GM23338 (cell line): ENCODE results near the gene PSPN. TPM values are rescaled to one million over a fixed set of nuclear protein-coding genes. Genes with fewer than 3 reads are reported as not detected.

Experiments
- ATAC-seq: fragments of 200-7000 bp; cut with Tn5 transposase; 3 replicates; pipeline ENCODE4 v1.9.1; 2020
- DNase-seq: peaks from one replicate; pipeline ENCODE4 v3.0.0-alpha.2; 2015; ENCODE audit warnings: low spot score
- H2AFZ ChIP-seq: fragments of 200-600 bp; sonication (generic); 2 replicates; pipeline ENCODE4 v1.8.0; 2016; ENCODE audit warnings: antibody characterized with exemption, mild to moderate bottlenecking, moderate library complexity
- H3F3A ChIP-seq: fragments of 200-600 bp; sonication (generic); replicated peaks from 2 replicates; pipeline ENCODE4 v1.8.0; 2017; ENCODE audit warnings: antibody characterized with exemption, mixed run types, low read depth
- H3K27ac ChIP-seq: fragments of 200-600 bp; sonication (generic); 2 replicates; pipeline ENCODE4 v1.6.1; 2016; ENCODE audit warnings: low read depth
- H3K27me3 ChIP-seq: fragments of 200-600 bp; sonication (generic); 2 replicates; pipeline ENCODE4 v1.8.0; 2016; ENCODE audit warnings: mild to moderate bottlenecking, mixed run types, moderate library complexity; ENCODE audit not compliant: insufficient read depth
- H3K36me3 ChIP-seq: fragments of 200-600 bp; sonication (generic); 2 replicates; pipeline ENCODE4 v1.8.0; 2016; ENCODE audit warnings: mild to moderate bottlenecking; ENCODE audit not compliant: insufficient read depth
- H3K4me1 ChIP-seq: fragments of 200-600 bp; sonication (generic); 2 replicates; pipeline ENCODE4 v1.8.0; 2016; ENCODE audit warnings: mild to moderate bottlenecking, moderate library complexity; ENCODE audit not compliant: insufficient read depth
- H3K4me2 ChIP-seq: fragments of 200-600 bp; sonication (generic); 2 replicates; pipeline ENCODE4 v1.7.1; 2017; ENCODE audit warnings: mixed run types
- H3K4me3 ChIP-seq: fragments of 200-600 bp; sonication (generic); 2 replicates; pipeline ENCODE4 v1.6.1; 2016; ENCODE audit warnings: mixed run types
- H3K79me2 ChIP-seq: fragments of 200-600 bp; sonication (generic); replicated peaks from 2 replicates; pipeline ENCODE4 v1.8.0; 2017; ENCODE audit warnings: mild to moderate bottlenecking; ENCODE audit not compliant: insufficient read depth
- H3K9me2 ChIP-seq: fragments of 200-600 bp; sonication (generic); 2 replicates; pipeline ENCODE4 v1.8.0; 2017; ENCODE audit not compliant: insufficient read depth
- H4K20me1 ChIP-seq: fragments of 200-600 bp; sonication (generic); replicated peaks from 2 replicates; pipeline ENCODE4 v1.8.0; 2017; ENCODE audit warnings: mild to moderate bottlenecking; ENCODE audit not compliant: insufficient read depth
- H3K27ac Mint-ChIP-seq: 2 replicates; pipeline ENCODE4 v1.8.0; 2020; ENCODE audit warnings: inconsistent platforms, mild to moderate bottlenecking, moderate library complexity, mixed read lengths
- H3K27me3 Mint-ChIP-seq: 3 replicates; pipeline ENCODE4 v1.8.0; 2022; ENCODE audit warnings: low read depth, mild to moderate bottlenecking, moderate library complexity, mixed read lengths, inconsistent platforms; ENCODE audit not compliant: insufficient read depth, poor library complexity
- H3K36me3 Mint-ChIP-seq: 3 replicates; pipeline ENCODE4 v1.8.0; 2021; ENCODE audit warnings: low read depth, mild to moderate bottlenecking, inconsistent platforms, moderate library complexity, mixed read lengths
- H3K4me1 Mint-ChIP-seq: 3 replicates; pipeline ENCODE4 v1.8.0; 2020; ENCODE audit warnings: mild to moderate bottlenecking, inconsistent platforms, mixed read lengths
- H3K4me3 Mint-ChIP-seq: 3 replicates; pipeline ENCODE4 v1.8.0; 2021; ENCODE audit warnings: moderate library complexity, mild to moderate bottlenecking, inconsistent platforms, mixed read lengths
- H3K9me3 Mint-ChIP-seq: 3 replicates; pipeline ENCODE4 v1.8.0; 2020; ENCODE audit warnings: moderate library complexity, mild to moderate bottlenecking, inconsistent platforms, mixed read lengths
- CREB1 ChIP-seq: fragments of 250-450 bp; sonication (Bioruptor Pico); IDR thresholded peaks from 2 replicates; pipeline ENCODE4 v1.5.0; 2020; ENCODE audit warnings: low read depth, mild to moderate bottlenecking, moderate library complexity
- CTCF ChIP-seq, 2 experiments: fragments of 200-600 bp in 1 of 2; sonication (generic) in 1 of 2; conservative IDR thresholded peaks; 2 replicates each; pipeline versions ENCODE4 v1.5.1 to v1.6.1; 2016 to 2017; ENCODE audit warnings: antibody characterized with exemption in 2 of 2, low read depth in 2 of 2, mild to moderate bottlenecking in 2 of 2, moderate library complexity in 1 of 2
- ETS1 ChIP-seq: IDR thresholded peaks from 2 replicates; pipeline ENCODE4 v1.6.1; 2016; ENCODE audit warnings: antibody characterized with exemption
- EZH2 ChIP-seq: fragments of 200-600 bp; sonication (generic); IDR thresholded peaks from one replicate; pipeline ENCODE4 v1.8.0; 2017; ENCODE audit warnings: antibody characterized with exemption, mild to moderate bottlenecking, low read depth; ENCODE audit not compliant: unreplicated experiment
- EZH2phosphoT487 ChIP-seq: fragments of 200-600 bp; sonication (generic); IDR thresholded peaks from one replicate; pipeline ENCODE4 v1.8.1; 2018; ENCODE audit warnings: antibody characterized with exemption; ENCODE audit not compliant: unreplicated experiment
- JUNB ChIP-seq: IDR thresholded peaks from one replicate; pipeline ENCODE4 v1.6.1; 2016; ENCODE audit warnings: antibody characterized with exemption; ENCODE audit not compliant: unreplicated experiment
- NANOG ChIP-seq: IDR thresholded peaks from 2 replicates; pipeline ENCODE4 v1.6.1; 2016; ENCODE audit warnings: antibody characterized with exemption, borderline replicate concordance
- POLR2AphosphoS5 ChIP-seq: IDR thresholded peaks from 2 replicates; pipeline ENCODE4 v1.6.1; 2016; ENCODE audit warnings: antibody characterized with exemption, low read depth
- REST ChIP-seq: IDR thresholded peaks from one replicate; pipeline ENCODE4 v1.6.1; 2018; ENCODE audit warnings: antibody characterized with exemption; ENCODE audit not compliant: unreplicated experiment
- STAT1 ChIP-seq: IDR thresholded peaks from one replicate; pipeline ENCODE4 v1.6.1; 2016; ENCODE audit warnings: antibody characterized with exemption; ENCODE audit not compliant: unreplicated experiment
- ZNF114 ChIP-seq: fragments of 250-450 bp; sonication (Bioruptor Pico); IDR thresholded peaks from 2 replicates; pipeline ENCODE4 v1.5.0; 2020; ENCODE audit warnings: mild to moderate bottlenecking, moderate library complexity
- ZNF331 ChIP-seq: fragments of 250-450 bp; sonication (Bioruptor Pico); IDR thresholded peaks from 2 replicates; pipeline ENCODE4 v1.5.0; 2020; ENCODE audit warnings: low read depth, mild to moderate bottlenecking, moderate library complexity
- ZNF462 ChIP-seq: fragments of 250-450 bp; sonication (Bioruptor Pico); IDR thresholded peaks from 2 replicates; pipeline ENCODE4 v1.5.0; 2020; ENCODE audit warnings: mild to moderate bottlenecking, moderate library complexity
- polyA plus RNA-seq: library from polyadenylated mRNA; unstranded; fragments of >200 nt; fragmentation: Nextera tagmentation; extraction: Ambion mirVana; gene quantifications from 2 replicates; pipeline ENCODE4 v1.2.1, GENCODE V29; 2016
- total RNA-seq: library from RNA; depleted of rRNA; stranded (reverse); fragments of >200 nt; shearing (Covaris generic); gene quantifications from 2 replicates; pipeline ENCODE4 v1.2.3, GENCODE V29; 2014

PSPN gene
- total and polyA plus RNA-seq, 2 experiments from 2014 or later = 0.82 to 1.2 TPM

GRCh38 chr19:6402837-6403608 lies 27.3 kb upstream of the PSPN start:
- Histone ChIP-seq H3K27ac (no peak overlapping the region), H3K27me3 (no peaks in the 10 kb centered on the region), H2AFZ (peak overlapping the region; percentile 47), H3K36me3 (no peaks in the 10 kb centered on the region), H3K9me2 (no peaks in the 10 kb centered on the region), H3K79me2 (no peaks in the 10 kb centered on the region), H3K4me3 (no peak overlapping the region), H3K4me2 (no peak overlapping the region), H3F3A (no peaks in the 10 kb centered on the region), H4K20me1 (no peaks in the 10 kb centered on the region), H3K4me1 (no peaks in the 10 kb centered on the region)
- H3K4me1 Mint-ChIP-seq = no peaks in the 10 kb centered on the region; the same call in 2 of the 3 replicates
- H3K4me3 Mint-ChIP-seq = no peak overlapping the region
- peaks cover 2% of the 10 kb centered on the region for H3K27me3 Mint-ChIP-seq
- DNase-seq (peak; percentile 25), ATAC-seq (no peak)
- no peaks in the 10 kb centered on the region; the same call in 2 of the 3 replicates for H3K9me3 Mint-ChIP-seq
- H3K27ac Mint-ChIP-seq = no peak overlapping the region
- no peaks in the 10 kb centered on the region for H3K36me3 Mint-ChIP-seq
- TF ChIP-seq ZNF462 (CRISPR knock-in tag) (no peak), ZNF331 (CRISPR knock-in tag) (no peak), REST (no peak), JUNB (no peak), CREB1 (no peak), ETS1 (no peak), POLR2AphosphoS5 (no peak), EZH2 (no peak), CTCF (conservative IDR thresholded peaks at IDR 0.05; ENCODE audit: low read depth in 2 of 2) (no peak), EZH2phosphoT487 (no peak), NANOG (no peak), ZNF114 (CRISPR knock-in tag) (no peak), STAT1 (no peak)
